Ovary (tissue), 9 donors: ENCODE data around the gene SLC25A42. TPM values are rescaled to one million over a fixed set of nuclear protein-coding genes. Genes with fewer than 3 reads are reported as not detected.
A peak's percentile ranks its signal among the peaks of the same experiment; 100 is the strongest.
"Not testable (repeated sequence)": the region's sequence is repeated elsewhere in the genome, so short reads cannot be mapped to it uniquely, and the experiment has no call there.

ENCODE experiments used
- DNase-seq, 5 donors: peaks; one replicate each; pipeline ENCODE4 v3.0.0-alpha.2; 2019 to 2020
- H3K27ac ChIP-seq, 2 donors: fragments of 200-600 bp; one replicate each; pipeline versions ENCODE4 v1.5.1 to v1.8.0; 2019 to 2022
- H3K27me3 ChIP-seq: fragments of 200-600 bp; one replicate; pipeline ENCODE4 v1.8.0; 2022
- H3K36me3 ChIP-seq: fragments of 200-600 bp; sonication (generic); one replicate; pipeline ENCODE4 v1.5.1; 2019
- H3K4me1 ChIP-seq: one replicate; pipeline ENCODE4 v1.8.1; 2013; ENCODE audit warnings: mild to moderate bottlenecking, moderate library complexity; ENCODE audit not compliant: insufficient read depth
- H3K4me3 ChIP-seq: fragments of 200-600 bp; sonication (generic); one replicate; pipeline ENCODE4 v1.5.1; 2017
- H3K9me3 ChIP-seq, 2 donors: fragments of 200-600 bp in 1 of 2; sonication (generic) in 1 of 2; one replicate each; pipeline versions ENCODE4 v1.5.1 to v1.8.1; 2013 to 2019; ENCODE audit warnings: mild to moderate bottlenecking in 1 of 2, moderate library complexity in 1 of 2
- EP300 ChIP-seq: sonication (generic); formaldehyde crosslinking; IDR thresholded peaks from one replicate; pipeline ENCODE4 v1.6.1; 2017; ENCODE audit warnings: antibody characterized with exemption
- POLR2A ChIP-seq: fragments of 450-650 bp; IDR thresholded peaks from one replicate; pipeline ENCODE4 v1.6.1; 2017; ENCODE audit warnings: antibody characterized with exemption, mild to moderate bottlenecking, moderate library complexity
- WGBS, 3 donors: extraction: QIAGEN DNeasy Blood & Tissue Kit in 1 of 3; methylation state at CpG; one replicate each; pipeline versions ENCODE4 v1.1.5 to v1.1.7; 2013 to 2017; 5-methylcytosine and 5-hydroxymethylcytosine counted together
- intact Hi-C, 4 donors: fragments of 100-400 bp; cut with DNase I; formaldehyde crosslinking; loops; one replicate each; pipeline versions ENCODE4 v1.11.0 to v1.15.1; 2022 to 2023
- polyA plus RNA-seq, 2 donors: library from polyadenylated mRNA; stranded (reverse); fragments of 200-250 nt in 1 of 2; fragments of 350-450 nt in 1 of 2; fragmentation: Illumina TruSeq in 1 of 2; extraction: RNeasy Lipid Tissue Mini Kit (QIAGEN cat#74804) in 1 of 2; gene quantifications; one replicate each; pipeline ENCODE4 v1.2.3, GENCODE V29; 2013 to 2014
- total RNA-seq, 7 donors: library from RNA; depleted of rRNA in 2 of 7; stranded (reverse); fragments of >200 nt in 2 of 7; fragmentation: NEBNext Ultra II Directional in 3 of 7; extraction: Animal tissue kit (Norgen Biotek cat#: 25700) in 3 of 7; gene quantifications; one replicate each; pipeline versions ENCODE4 v1.1.0 to v1.2.4, GENCODE V29; 2016 to 2023
- TF ChIP-seq, protein P1 (sequence below), 3 donors: fragments of 450-650 bp in 2 of 3; fragments of 200-600 bp in 1 of 3; IDR thresholded peaks; one replicate each; pipeline versions ENCODE4 v1.5.1 to v1.8.0; 2016 to 2022; ENCODE audit warnings: antibody characterized with exemption in 3 of 3, mild to moderate bottlenecking in 1 of 3
- donor health status: DM: no; HTN: no; CAD: no; lungs with moderate emphysema.
- donor health status: DM: no; HTN: no; CAD: no.
- donor health status: Bipolar disorder and iron deficiency.
- donor health status: DM: yes; HTN: yes; CAD: no.
- donor health status: DM: no; HTN: no; CAD: no.
- donor health status: DM: yes; HTN: yes; CAD: no.

SLC25A42 gene
- total and polyA plus RNA-seq, 9 donors: 6.5 to 34.3 (median 21.1) TPM

GRCh38 chr19:19132912-19133311, 69.1 kb downstream of the SLC25A42 start:
- TF ChIP-seq EP300 (no peak), POLR2A (no peak)
- TF ChIP-seq, protein P1, sequence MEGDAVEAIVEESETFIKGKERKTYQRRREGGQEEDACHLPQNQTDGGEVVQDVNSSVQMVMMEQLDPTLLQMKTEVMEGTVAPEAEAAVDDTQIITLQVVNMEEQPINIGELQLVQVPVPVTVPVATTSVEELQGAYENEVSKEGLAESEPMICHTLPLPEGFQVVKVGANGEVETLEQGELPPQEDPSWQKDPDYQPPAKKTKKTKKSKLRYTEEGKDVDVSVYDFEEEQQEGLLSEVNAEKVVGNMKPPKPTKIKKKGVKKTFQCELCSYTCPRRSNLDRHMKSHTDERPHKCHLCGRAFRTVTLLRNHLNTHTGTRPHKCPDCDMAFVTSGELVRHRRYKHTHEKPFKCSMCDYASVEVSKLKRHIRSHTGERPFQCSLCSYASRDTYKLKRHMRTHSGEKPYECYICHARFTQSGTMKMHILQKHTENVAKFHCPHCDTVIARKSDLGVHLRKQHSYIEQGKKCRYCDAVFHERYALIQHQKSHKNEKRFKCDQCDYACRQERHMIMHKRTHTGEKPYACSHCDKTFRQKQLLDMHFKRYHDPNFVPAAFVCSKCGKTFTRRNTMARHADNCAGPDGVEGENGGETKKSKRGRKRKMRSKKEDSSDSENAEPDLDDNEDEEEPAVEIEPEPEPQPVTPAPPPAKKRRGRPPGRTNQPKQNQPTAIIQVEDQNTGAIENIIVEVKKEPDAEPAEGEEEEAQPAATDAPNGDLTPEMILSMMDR (IDR thresholded peaks at IDR 0.05): no peak
- 92 to 97% (median 97%) methylated on average over 12 of the region's 12 CpGs for WGBS, 3 donors
- H3K36me3 ChIP-seq: no peaks in the 10 kb centered on the region
- no peaks in the 10 kb centered on the region for H3K27me3 ChIP-seq
- DNase-seq: no peak
- H3K27ac ChIP-seq: no peak overlapping the region
- H3K9me3 ChIP-seq: peaks cover 0 to 9% of the 10 kb centered on the region in 2 donors
- intact Hi-C loops: no loop called here
- H3K4me3 ChIP-seq: no peak overlapping the region
- peaks cover 10% of the 10 kb centered on the region for H3K4me1 ChIP-seq

DNA sequence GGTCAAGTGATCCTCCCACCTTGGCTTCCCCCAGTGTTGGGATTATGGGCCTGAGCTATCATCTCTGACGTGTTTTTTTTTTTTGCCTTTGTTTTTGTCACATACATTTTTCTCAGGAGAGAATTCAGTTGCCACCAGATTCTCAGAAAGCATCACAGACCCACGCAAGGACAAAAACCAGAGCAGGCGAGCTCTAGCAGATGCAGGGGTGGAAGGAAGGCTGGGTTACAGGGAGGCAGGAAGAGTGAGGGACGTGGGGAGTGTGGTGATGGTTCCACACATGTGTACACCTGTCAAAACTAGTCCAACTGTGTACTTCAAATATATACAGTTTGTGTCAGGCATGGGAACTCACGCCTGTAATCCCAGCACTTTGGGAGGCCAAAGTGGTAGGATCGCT, 70.2 kb downstream of the SLC25A42 start:
- H3K9me3 ChIP-seq: peaks cover 0 to 9% of the 10 kb centered on the region in 2 donors
- H3K4me1 ChIP-seq: peaks cover 10% of the 10 kb centered on the region
- H3K36me3 ChIP-seq: no peaks in the 10 kb centered on the region
- no peak for TF ChIP-seq POLR2A
- TF ChIP-seq EP300: no peak
- TF ChIP-seq, protein P1 (IDR thresholded peaks at IDR 0.05): no peak
- 91 to 94% (median 93%) methylated on average over 6 of the region's 6 CpGs for WGBS, 3 donors
- no peak overlapping the region for H3K27ac ChIP-seq
- H3K27me3 ChIP-seq: no peaks in the 10 kb centered on the region
- intact Hi-C loops: no loop called here
- no peak overlapping the region for H3K4me3 ChIP-seq
- DNase-seq: no peak

- H3K27ac ChIP-seq: no peak overlapping the region
- no peaks in the 10 kb centered on the region for H3K36me3 ChIP-seq
- H3K9me3 ChIP-seq: peaks cover 0 to 9% of the 10 kb centered on the region in 2 donors
- H3K4me3 ChIP-seq: no peak overlapping the region
- WGBS, 3 donors: 23 to 29% (median 25%) methylated on average over 21 of the region's 21 CpGs
- TF ChIP-seq POLR2A: no peak
- TF ChIP-seq, protein P1 (IDR thresholded peaks at IDR 0.05): no peak
- TF ChIP-seq EP300: no peak
- no peak for DNase-seq
- intact Hi-C loops: loop anchor here in 1 of 4 donors (5.0 kb wide), 1 partner anchor 72 kb away; the partner anchor contains the start of gene SLC25A42
- H3K4me1 ChIP-seq: peaks cover 10% of the 10 kb centered on the region
- H3K27me3 ChIP-seq: no peaks in the 10 kb centered on the region
Measured at GRCh38 chr19:19134687-19135158, 70.9 kb downstream of the SLC25A42 start.

- not testable (repeated sequence) for H3K4me1 ChIP-seq, H3K27me3 ChIP-seq, H3K27ac ChIP-seq, H3K36me3 ChIP-seq, DNase-seq, H3K9me3 ChIP-seq, H3K4me3 ChIP-seq
- 84 to 88% (median 85%) methylated on average over 6 of the region's 6 CpGs for WGBS, 3 donors
- intact Hi-C loops: loop anchor here in 1 of 4 donors (5.0 kb wide), 1 partner anchor 73 kb away; the partner anchor contains the start of gene SLC25A42
Measured at GRCh38 chr19:19135713-19136112, 71.9 kb downstream of the SLC25A42 start.

DNA sequence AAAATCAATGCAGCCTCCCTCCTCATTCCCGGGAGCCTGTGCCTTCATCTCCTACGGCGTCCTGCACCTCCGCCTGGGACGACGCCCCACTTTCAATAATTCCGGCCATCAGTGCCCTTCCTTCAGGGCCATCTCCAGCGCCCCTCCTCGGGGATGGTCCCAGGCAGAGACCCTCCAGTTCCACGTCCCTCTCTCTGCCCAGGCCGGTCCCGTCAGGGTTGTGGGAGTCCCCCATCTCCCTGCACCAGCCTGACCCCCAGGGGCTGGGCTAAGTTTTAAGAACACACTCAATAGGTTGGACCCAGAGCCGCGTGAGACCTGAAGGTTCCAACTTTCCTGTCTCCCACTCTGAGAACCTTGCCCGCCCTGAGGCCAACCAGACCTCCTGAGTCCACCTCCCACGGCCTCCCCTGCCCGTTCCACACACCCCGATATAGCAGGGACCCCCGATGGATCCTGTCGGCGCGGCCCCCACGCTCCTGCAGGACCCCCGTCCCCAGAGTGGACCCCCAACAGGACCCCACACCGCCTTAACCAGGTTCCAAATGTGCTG, 73.8 kb downstream of the SLC25A42 start:
- DNase-seq: peak in 3 of 5 donors; percentile 23 to 58 (median 55)
- intact Hi-C loops: loop anchor here in 2 of 4 donors (2.0 to 5.0 kb wide), 2 partner anchors 75 to 83 kb away; partner anchors contain the start of gene SLC25A42 (in 1 of the 2)
- WGBS, 3 donors: 3 to 6% (median 5%) methylated on average over 22 to 25 of the region's 25 CpGs
- TF ChIP-seq, protein P1 (IDR thresholded peaks at IDR 0.05): no peak
- TF ChIP-seq POLR2A (no peak), EP300 (no peak)
- no peaks in the 10 kb centered on the region for H3K36me3 ChIP-seq
- peak overlapping the region in 1 of 2 donors; percentile 34 for H3K27ac ChIP-seq
- peaks cover 10% of the 10 kb centered on the region for H3K4me1 ChIP-seq
- H3K4me3 ChIP-seq: peak overlapping the region; percentile 73
- H3K9me3 ChIP-seq: peaks cover 0 to under 1% of the 10 kb centered on the region in 2 donors
- H3K27me3 ChIP-seq: no peaks in the 10 kb centered on the region
